HG02870 (cell line): Measurements from ENCODE around the gene RNF7.
"Not testable (repeated sequence)": the region's sequence is repeated elsewhere in the genome, so short reads cannot be mapped to it uniquely, and the experiment has no call there.

Source experiments
- ATAC-seq: cut with Tn5 transposase; IDR thresholded peaks from one replicate; pipeline ENCODE4 v1.9.1; 2021; ENCODE audit warnings: mild to moderate bottlenecking, moderate library complexity; ENCODE audit not compliant: unreplicated experiment

RNF7 gene

GRCh38 chr3:141738022-141738890 is at the start of gene RNF7:
Gene RNF7 (plus strand): TSS chr3:141738298. CDS start chr3:141738342, 44 bp downstream.
- ATAC-seq, result peak; percentile 88

- no peak for ATAC-seq
Observed at GRCh38 chr3:141690431-141691072, 47.5 kb upstream of the RNF7 start.

- not testable (repeated sequence) for ATAC-seq
Observed at GRCh38 chr3:141691471-141691870, 46.6 kb upstream of the RNF7 start.

- not testable (repeated sequence) for ATAC-seq
Observed at GRCh38 chr3:141692973-141693372, 45.1 kb upstream of the RNF7 start.

- no peak for ATAC-seq
Observed at GRCh38 chr3:141699324-141699723, 38.8 kb upstream of the RNF7 start.

- ATAC-seq, result no peak
Observed at GRCh38 chr3:141699897-141700296, 38.2 kb upstream of the RNF7 start.

DNA sequence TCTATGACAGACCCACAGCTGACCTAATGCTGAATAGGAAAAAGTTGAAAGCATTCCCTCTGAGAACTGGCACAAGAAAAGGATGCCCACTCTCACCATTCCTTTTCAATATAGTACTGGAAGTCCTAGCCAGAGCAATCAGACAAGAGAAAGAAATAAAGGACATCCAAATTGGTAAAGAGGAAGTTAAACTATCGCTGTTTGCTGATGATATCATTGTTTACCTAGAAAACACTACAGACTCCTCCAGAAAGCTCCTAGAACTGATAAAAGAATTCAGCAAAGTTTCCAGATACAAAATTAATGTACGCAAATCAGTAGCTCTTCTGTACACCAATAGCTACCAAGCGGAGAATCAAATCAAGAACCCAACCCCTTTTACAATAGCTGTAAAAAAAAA is 34.7 kb upstream of the RNF7 start:
- not testable (repeated sequence) for ATAC-seq

- ATAC-seq, result no peak
Observed at GRCh38 chr3:141707741-141708203, 30.3 kb upstream of the RNF7 start.

DNA sequence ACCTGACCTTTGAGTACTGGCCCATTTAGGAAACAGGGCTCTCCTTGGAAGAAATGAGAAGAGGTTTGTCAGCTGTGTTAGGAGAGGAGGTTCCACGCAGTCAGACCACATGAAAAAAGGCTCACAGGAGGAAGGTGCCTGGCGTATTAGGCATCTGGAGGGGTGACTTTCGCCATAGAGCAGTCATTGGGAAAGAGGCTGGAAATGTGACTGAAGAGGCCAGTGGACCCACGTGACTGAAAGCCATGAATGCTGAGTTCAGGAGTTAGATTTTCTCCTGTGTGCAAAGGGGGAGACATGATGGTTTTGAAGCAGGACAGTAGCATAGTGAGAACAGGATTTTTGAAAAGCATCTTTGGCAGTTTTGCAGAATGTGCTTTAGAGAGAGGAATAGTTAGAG is 29.7 kb upstream of the RNF7 start:
- ATAC-seq, result no peak

DNA sequence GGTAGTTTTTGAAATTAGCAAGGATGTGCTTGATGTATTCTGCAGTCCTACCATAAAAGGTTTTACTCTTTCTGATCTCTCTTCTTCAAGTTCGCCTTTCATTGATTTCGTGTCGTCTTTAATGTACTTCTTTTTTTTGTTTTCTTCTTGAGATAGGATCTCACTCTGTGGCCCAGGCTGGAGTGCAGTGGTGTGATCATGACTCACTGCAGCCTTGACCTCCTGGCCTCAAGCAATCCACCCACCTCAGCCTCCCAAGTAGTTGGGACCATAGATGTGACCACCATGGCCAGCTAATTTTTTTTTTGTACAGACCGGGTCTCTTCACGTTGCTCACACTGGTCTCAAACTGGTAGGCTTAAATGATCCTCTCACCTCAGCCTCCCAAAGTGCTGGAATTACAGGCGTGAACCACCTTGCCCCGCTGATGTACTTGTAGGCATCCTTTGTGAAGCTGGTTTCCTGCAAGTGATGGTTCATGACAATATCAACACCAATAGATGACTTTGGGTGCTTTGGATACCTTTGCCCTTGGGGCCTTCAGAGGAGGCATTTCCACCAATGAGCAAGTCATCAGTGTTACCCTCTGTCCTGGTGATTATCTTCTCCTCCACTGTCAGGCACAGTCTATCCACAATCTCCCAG is 28.9 kb upstream of the RNF7 start:
- no peak for ATAC-seq

DNA sequence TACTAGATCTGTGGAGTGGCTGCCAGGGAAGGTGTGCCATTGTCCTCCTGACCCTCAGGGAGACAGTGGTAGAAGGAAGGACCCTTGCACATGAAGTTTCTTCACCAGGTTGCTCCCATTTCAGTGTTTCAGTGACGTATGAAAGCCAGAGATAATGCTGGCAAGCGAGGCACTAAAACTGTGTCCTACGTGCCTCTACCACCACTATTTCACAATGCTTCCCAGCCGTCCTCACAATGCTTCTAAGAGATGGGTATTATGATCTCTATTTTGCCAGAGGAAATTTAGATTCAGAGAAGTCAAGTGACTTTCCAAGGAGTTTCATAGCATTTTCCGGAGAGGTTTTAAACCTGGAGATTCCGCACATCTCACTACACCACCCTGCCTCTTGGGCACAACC is 28.0 kb upstream of the RNF7 start:
- ATAC-seq, result no peak

DNA sequence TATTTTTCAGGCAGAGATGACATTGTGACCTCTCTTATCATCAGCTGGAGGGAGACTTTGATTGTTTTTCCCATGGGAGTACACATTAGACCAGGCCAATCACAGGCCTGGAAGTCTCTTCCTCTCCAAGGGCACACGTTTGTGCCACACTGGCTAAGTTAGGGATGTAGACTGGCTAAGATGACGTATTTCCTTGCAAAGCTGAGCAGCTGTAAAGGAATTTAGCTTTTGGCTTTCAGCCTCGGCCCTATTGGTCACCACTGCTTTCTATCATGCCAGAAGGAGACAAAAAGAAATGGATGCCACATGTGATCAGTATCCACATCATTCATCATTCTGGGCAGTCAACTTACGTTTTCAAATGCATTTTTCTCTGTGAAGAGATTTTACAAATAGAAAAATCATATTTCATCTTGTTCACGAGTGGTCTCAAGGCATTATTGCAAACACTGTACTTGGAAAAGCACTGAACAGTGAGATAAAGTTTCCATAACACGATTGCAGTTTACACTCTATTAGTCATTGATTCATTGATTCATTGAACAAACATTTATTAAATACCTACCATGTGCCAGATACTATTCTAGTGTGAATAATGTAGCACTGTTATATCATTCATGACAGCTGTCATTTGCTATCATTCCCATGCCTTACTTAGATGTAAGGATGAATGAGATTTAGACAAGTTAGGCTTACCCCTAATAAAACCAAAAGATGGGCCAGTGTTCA is 27.0 kb upstream of the RNF7 start:
- ATAC-seq, result no peak

DNA sequence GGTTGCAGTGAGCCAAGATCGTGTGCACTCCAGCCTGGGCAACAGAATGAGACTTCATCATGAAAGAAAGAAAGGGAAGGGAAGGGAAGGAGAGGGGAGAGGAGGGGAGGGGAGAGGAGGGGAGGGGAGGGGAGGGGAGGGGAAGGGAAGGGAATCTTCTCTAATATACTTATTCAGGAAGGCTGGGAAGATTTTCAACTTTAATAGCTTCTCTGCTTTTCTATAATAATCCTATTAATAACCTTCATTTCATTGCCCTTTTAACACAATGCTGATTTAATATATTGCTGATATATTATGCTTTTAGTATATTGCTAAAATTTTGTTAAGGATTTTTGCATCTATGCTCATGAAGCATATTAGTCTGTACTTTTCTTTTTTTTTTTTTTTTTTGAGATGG is 23.4 kb upstream of the RNF7 start:
- no peak for ATAC-seq

- ATAC-seq, result no peak
Observed at GRCh38 chr3:141722081-141722480, 16.0 kb upstream of the RNF7 start.

DNA sequence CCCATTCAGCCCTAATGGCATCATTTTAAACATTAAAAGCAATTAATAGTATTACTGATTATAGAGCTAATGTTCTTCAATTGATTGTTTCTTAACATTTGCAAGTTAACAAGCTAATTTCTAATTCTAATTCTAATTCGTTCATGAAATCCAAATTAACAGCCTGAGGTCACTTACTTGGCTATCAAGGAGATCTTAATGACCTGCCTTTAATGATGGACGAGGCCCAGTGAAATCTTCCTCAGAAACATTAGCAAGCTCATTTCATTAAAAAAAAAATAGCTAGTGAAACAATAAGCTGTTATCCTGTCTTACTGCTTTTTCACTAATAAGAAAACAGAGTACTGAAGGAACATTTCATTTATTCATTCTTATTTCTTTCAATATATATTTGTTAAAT is 15.4 kb upstream of the RNF7 start:
- no peak for ATAC-seq

DNA sequence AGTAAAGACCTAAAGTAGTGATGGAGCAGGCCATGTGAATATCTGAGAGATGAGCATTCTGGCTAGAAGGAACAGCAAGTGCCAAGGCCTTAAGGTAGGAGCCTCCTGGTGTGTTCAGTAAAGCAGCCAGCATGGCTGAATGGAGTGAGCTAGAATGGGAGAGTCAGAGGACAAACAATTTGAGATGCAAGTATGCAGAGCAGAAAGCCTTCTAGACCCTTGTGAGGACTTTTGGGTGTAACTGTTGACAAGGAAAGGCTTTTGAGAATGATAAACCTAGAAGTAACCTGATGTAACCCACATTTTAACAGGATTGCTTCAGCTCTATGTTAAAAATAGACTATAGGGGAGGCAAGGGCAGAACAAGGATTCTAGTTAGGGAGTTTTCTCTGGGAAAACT is 14.8 kb upstream of the RNF7 start:
- no peak for ATAC-seq

- ATAC-seq, result no peak
Observed at GRCh38 chr3:141724186-141724585, 13.9 kb upstream of the RNF7 start.

GRCh38 chr3:141725036-141725435 is 13.1 kb upstream of the RNF7 start:
- ATAC-seq, result no peak

- ATAC-seq, result no peak
Observed at GRCh38 chr3:141726483-141726882, 11.6 kb upstream of the RNF7 start.

DNA sequence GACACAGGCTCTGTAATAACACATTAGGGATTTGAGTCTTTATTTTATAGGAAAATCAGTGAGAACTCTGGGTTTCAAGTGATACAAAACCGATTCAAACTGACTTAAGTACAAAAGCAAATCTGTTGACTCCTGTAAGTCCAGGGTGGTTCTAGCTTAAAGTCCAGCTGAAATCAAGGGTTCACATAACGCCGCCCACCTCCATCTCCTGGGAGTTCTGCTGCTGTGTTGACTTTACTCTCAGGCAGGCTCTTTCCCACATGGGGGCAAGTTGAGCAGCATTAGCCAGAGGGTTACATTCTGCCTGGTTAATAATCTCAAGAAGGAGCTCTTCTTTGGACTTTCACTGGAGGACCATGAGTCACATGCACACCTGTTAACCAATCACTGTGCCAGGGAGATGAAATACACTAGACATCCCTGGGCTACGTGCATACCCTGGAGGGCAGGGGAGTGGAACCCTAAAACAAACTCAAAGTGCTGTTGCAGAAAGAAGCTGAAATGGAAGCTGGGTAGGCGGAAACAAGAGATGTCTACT is 9.7 kb upstream of the RNF7 start:
- no peak for ATAC-seq

DNA sequence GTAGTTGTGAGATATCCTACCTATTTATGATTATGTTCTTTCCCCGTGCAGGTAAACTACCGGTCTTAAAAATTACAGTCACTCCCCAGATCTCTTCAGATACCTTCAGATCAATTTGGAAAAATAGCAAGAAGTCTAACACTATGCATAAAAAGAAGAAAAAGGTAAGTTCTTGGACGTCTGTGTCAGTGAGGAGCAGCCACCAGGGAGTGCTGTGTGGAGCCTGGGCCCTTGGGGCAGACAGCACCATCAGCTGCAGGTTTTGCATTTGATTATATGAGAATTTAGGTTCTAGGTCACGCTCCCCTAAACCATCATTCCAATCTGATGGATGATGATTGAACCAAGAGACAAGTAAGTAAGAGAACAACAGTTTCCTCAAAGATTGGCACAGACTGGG is 8.9 kb upstream of the RNF7 start:
- ATAC-seq, result no peak
